Measurements from ENCODE around the gene AKNA. TPM values are rescaled to one million over a fixed set of nuclear protein-coding genes. Genes with fewer than 3 reads are reported as not detected.
A peak's percentile ranks its signal among the peaks of the same experiment; 100 is the strongest.

Gene AKNA
- total RNA-seq, 2 donors from 2014 or later: 12.2 to 15.4 TPM

- DNase-seq: no peak
- Mint-ChIP-seq H3K4me3 (no peak overlapping the region), H3K4me1 (no peaks in the 10 kb centered on the region), H3K27me3 (ENCODE audit: insufficient read depth) (no peaks in the 10 kb centered on the region), H3K9me3 (no peaks in the 10 kb centered on the region), H3K27ac (no peak overlapping the region), H3K36me3 (ENCODE audit: low read depth) (peaks cover 38% of the 10 kb centered on the region)
- Histone ChIP-seq H3K9ac (ENCODE audit: extremely low read depth, low read length, poor library complexity, severe bottlenecking) (no peak overlapping the region), H3K27me3 (ENCODE audit: control insufficient read depth, insufficient read depth, low read length, poor library complexity, severe bottlenecking) (no peaks in the 10 kb centered on the region), H3K27ac (ENCODE audit: low read depth, low read length) (no peak overlapping the region), H3K9me3 (ENCODE audit: control insufficient read depth, low read length) (no peaks in the 10 kb centered on the region), H3K36me3 (ENCODE audit: control insufficient read depth, insufficient read depth, low read length) (peaks cover 4% of the 10 kb centered on the region), H3K4me1 (ENCODE audit: control insufficient read depth, insufficient read depth, low read length) (no peaks in the 10 kb centered on the region), H3K4me3 (ENCODE audit: low read length) (no peak overlapping the region)
- no peak for TF ChIP-seq CTCF (conservative IDR thresholded peaks at IDR 0.05)
- 86 to 94% methylated on average over 9 to 12 of the region's 12 CpGs for WGBS, 2 experiments (ENCODE audit: insufficient coverage in 1 of 2, insufficient read length in 1 of 2)
Observed at GRCh38 chr9:114341152-114341830, 46.5 kb downstream of the AKNA start.

- Mint-ChIP-seq H3K9me3 (no peaks in the 10 kb centered on the region), H3K4me1 (no peaks in the 10 kb centered on the region), H3K36me3 (ENCODE audit: low read depth) (peaks cover 32% of the 10 kb centered on the region), H3K4me3 (no peak overlapping the region), H3K27ac (no peak overlapping the region), H3K27me3 (ENCODE audit: insufficient read depth) (no peaks in the 10 kb centered on the region)
- DNase-seq: peak; percentile 90
- Histone ChIP-seq H3K4me3 (ENCODE audit: low read length) (no peak overlapping the region), H3K27ac (ENCODE audit: low read depth, low read length) (no peak overlapping the region), H3K9ac (ENCODE audit: extremely low read depth, low read length, poor library complexity, severe bottlenecking) (no peak overlapping the region), H3K4me1 (ENCODE audit: control insufficient read depth, insufficient read depth, low read length) (no peaks in the 10 kb centered on the region), H3K27me3 (ENCODE audit: control insufficient read depth, insufficient read depth, low read length, poor library complexity, severe bottlenecking) (no peaks in the 10 kb centered on the region), H3K9me3 (ENCODE audit: control insufficient read depth, low read length) (no peaks in the 10 kb centered on the region), H3K36me3 (ENCODE audit: control insufficient read depth, insufficient read depth, low read length) (peaks cover 4% of the 10 kb centered on the region)
- TF ChIP-seq CTCF (conservative IDR thresholded peaks at IDR 0.05): peak; percentile 94
- WGBS, 2 experiments (ENCODE audit: insufficient coverage in 1 of 2, insufficient read length in 1 of 2): 79 to 82% methylated on average over 16 of the region's 16 CpGs
Observed at GRCh38 chr9:114339130-114339908, 48.5 kb downstream of the AKNA start.

GRCh38 chr9:114338187-114338586, 49.6 kb downstream of the AKNA start:
- no peaks in the 10 kb centered on the region for H3K4me1 ChIP-seq (ENCODE audit: control insufficient read depth, insufficient read depth, low read length)
- Mint-ChIP-seq H3K4me3 (no peak overlapping the region), H3K36me3 (ENCODE audit: low read depth) (peaks cover 29% of the 10 kb centered on the region), H3K27ac (no peak overlapping the region), H3K4me1 (no peaks in the 10 kb centered on the region), H3K9me3 (peaks cover 2% of the 10 kb centered on the region), H3K27me3 (ENCODE audit: insufficient read depth) (no peaks in the 10 kb centered on the region)
- H3K9me3 ChIP-seq (ENCODE audit: control insufficient read depth, low read length): no peaks in the 10 kb centered on the region
- H3K27ac ChIP-seq (ENCODE audit: low read depth, low read length): no peak overlapping the region
- 89 to 93% methylated on average over 2 of the region's 2 CpGs for WGBS, 2 experiments (ENCODE audit: insufficient coverage in 1 of 2, insufficient read length in 1 of 2)
- TF ChIP-seq CTCF (conservative IDR thresholded peaks at IDR 0.05): no peak
- H3K27me3 ChIP-seq (ENCODE audit: control insufficient read depth, insufficient read depth, low read length, poor library complexity, severe bottlenecking): no peaks in the 10 kb centered on the region
- H3K36me3 ChIP-seq (ENCODE audit: control insufficient read depth, insufficient read depth, low read length): peaks cover 4% of the 10 kb centered on the region
- no peak overlapping the region for H3K9ac ChIP-seq (ENCODE audit: extremely low read depth, low read length, poor library complexity, severe bottlenecking)
- DNase-seq: no peak
- no peak overlapping the region for H3K4me3 ChIP-seq (ENCODE audit: low read length)
